ENCODE results near the gene JDP2. TPM values are rescaled to one million over a fixed set of nuclear protein-coding genes. Genes with fewer than 3 reads are reported as not detected.

The JDP2 gene
- total and polyA plus RNA-seq, 2 of the 4 experiments (the other 2 are of a cell fraction), result 35.7 to 38.4 TPM

- Histone ChIP-seq H2AFZ (replicated peaks; ENCODE audit: low read length, poor library complexity) (no peak overlapping the region), H2AK5ac (ENCODE audit: low read depth, low read length) (no peak overlapping the region), H3K18ac (ENCODE audit: low read depth, low read length) (no peak overlapping the region), H3K36me3 (ENCODE audit: control insufficient read depth, insufficient read depth, low read length) (no peaks in the 10 kb centered on the region), H3K4ac (ENCODE audit: low read depth, low read length) (no peak overlapping the region), H4K8ac (ENCODE audit: low read depth in 2 of 2, low read length in 2 of 2) (no peak overlapping the region), H4K20me1 (ENCODE audit: insufficient read depth, low read length) (no peaks in the 10 kb centered on the region), H3K27me3 (ENCODE audit: control insufficient read depth, insufficient read depth, low read length) (peaks cover 22% of the 10 kb centered on the region), H3K9me1 (ENCODE audit: insufficient read depth, low read length) (no peaks in the 10 kb centered on the region), H3K14ac (replicated peaks; ENCODE audit: low read depth, low read length) (no peak overlapping the region), H2AK9ac (replicated peaks; ENCODE audit: low read depth, low read length, poor library complexity) (no peak overlapping the region), H4K5ac (ENCODE audit: low read depth, low read length) (no peak overlapping the region), H3K27ac (ENCODE audit: insufficient read depth, low read length) (no peak overlapping the region), H4K91ac (ENCODE audit: insufficient read depth, low read depth, low read length) (no peak overlapping the region), H3K4me3 (ENCODE audit: insufficient read depth, low read depth, low read length) (no peak overlapping the region), H2BK15ac (ENCODE audit: low read depth, low read length) (no peak overlapping the region), H3K9ac (ENCODE audit: low read depth, low read length) (no peak overlapping the region), H3K4me2 (ENCODE audit: low read depth, low read length) (no peak overlapping the region), H3K4me1 (ENCODE audit: control insufficient read depth, insufficient read depth, low read length) (peaks cover 2% of the 10 kb centered on the region; the same call in 1 of the 2 replicates), H3K56ac (ENCODE audit: extremely low read depth, insufficient read depth, low read length) (no peak overlapping the region), H2BK20ac (ENCODE audit: low read depth, low read length) (no peak overlapping the region), H2BK5ac (ENCODE audit: low read depth, low read length, poor library complexity, severe bottlenecking) (no peak overlapping the region), H3K9me3 (ENCODE audit: control insufficient read depth, insufficient read depth, low read length) (no peaks in the 10 kb centered on the region), H3K79me1 (ENCODE audit: low read depth in 1 of 2, low read length in 2 of 2) (no peaks in the 10 kb centered on the region), H3K23ac (ENCODE audit: low read depth, low read length) (no peak overlapping the region), H2BK120ac (ENCODE audit: low read depth, low read length) (no peak overlapping the region)
- WGBS, 2 experiments (ENCODE audit: extremely low coverage in 2 of 2, insufficient read length in 1 of 2), result 90% methylated on average over 1 of the region's 4 CpGs; no CpG with 5 or more reads in 1 of the 2 experiments
- intact Hi-C loops (cut with micrococcal nuclease) (no loop called here), dilution Hi-C loops (cut with HindIII; ENCODE audit: low sequenced_read_pairs, unreplicated experiment) (no loop called here), in situ Hi-C loops (cut with MboI; ENCODE audit: low sequenced_read_pairs) (no loop called here)
- CTCF ChIA-PET, result no interaction called here
- TF ChIP-seq RFX5 (IDR thresholded peaks at IDR 0.05; ENCODE audit: low read depth, low read length), result no peak
- TF ChIP-seq NFE2L2 (IDR thresholded peaks at IDR 0.05; ENCODE audit: low read depth, low read length), result no peak
- no peak for TF ChIP-seq CEBPB (IDR thresholded peaks at IDR 0.05; ENCODE audit: low read depth, low read length)
- TF ChIP-seq MAFK (IDR thresholded peaks at IDR 0.05; ENCODE audit: low read depth, low read length), result no peak
- TF ChIP-seq BHLHE40 (IDR thresholded peaks at IDR 0.05; ENCODE audit: low read depth, low read length), result no peak
- no peak for TF ChIP-seq ELK1 (IDR thresholded peaks at IDR 0.05; ENCODE audit: borderline replicate concordance, low read depth, low read length)
- no peak for TF ChIP-seq FOS (IDR thresholded peaks at IDR 0.05; ENCODE audit: low read depth, low read length)
- TF ChIP-seq RAD21 (IDR thresholded peaks at IDR 0.05; ENCODE audit: low read length), result no peak
- TF ChIP-seq CHD1 (IDR thresholded peaks at IDR 0.05; ENCODE audit: low read depth, low read length), result no peak
- no peak for TF ChIP-seq MAZ (IDR thresholded peaks at IDR 0.05; ENCODE audit: borderline replicate concordance, low read depth, low read length)
- TF ChIP-seq CTCF (conservative IDR thresholded peaks at IDR 0.05; ENCODE audit: low read depth, low read length), result no peak
- no peak for TF ChIP-seq SMC3 (IDR thresholded peaks at IDR 0.05; ENCODE audit: low read depth, low read length)
- DNase-seq (no peak), ATAC-seq (ENCODE audit: low read depth) (no peak)
- POLR2A ChIA-PET (ENCODE audit: unreplicated experiment), result no interaction called here
- no TSS peak for BruUV-seq (replicated peaks)
Measured at GRCh38 chr14:75404847-75405246, 23.0 kb upstream of the JDP2 start.
